Cardiac muscle cell (in vitro differentiated cells and primary cell): ENCODE data around the gene TCERG1. TPM values are rescaled to one million over a fixed set of nuclear protein-coding genes. Genes with fewer than 3 reads are reported as not detected.
"Not testable (repeated sequence)": the region's sequence is repeated elsewhere in the genome, so short reads cannot be mapped to it uniquely, and the experiment has no call there.

Experiments used
- DNase-seq, 2 donors: peaks; one replicate each; pipeline versions ENCODE4 v3.0.0 to v3.0.0-alpha.2; 2010 to 2017; ENCODE audit warnings: low read depth in 1 of 2, low spot score in 1 of 2
- H3K27ac ChIP-seq: fragments of 200-600 bp; sonication (generic); 2 replicates; pipeline ENCODE4 v1.5.1; 2016
- H3K27me3 ChIP-seq: fragments of 200-600 bp; sonication (generic); 2 replicates; pipeline ENCODE4 v1.6.0; 2016; ENCODE audit warnings: control low read depth
- H3K36me3 ChIP-seq: fragments of 200-600 bp; sonication (generic); 2 replicates; pipeline ENCODE4 v1.5.1; 2016; ENCODE audit warnings: control low read depth
- H3K4me1 ChIP-seq: fragments of 200-600 bp; sonication (generic); 2 replicates; pipeline ENCODE4 v1.8.1; 2017; ENCODE audit warnings: low read depth, mild to moderate bottlenecking, mixed run types
- H3K4me3 ChIP-seq: fragments of 200-600 bp; sonication (generic); 2 replicates; pipeline ENCODE4 v1.5.1; 2016; ENCODE audit warnings: mild to moderate bottlenecking
- H3K9me3 ChIP-seq: fragments of 200-600 bp; sonication (generic); 2 replicates; pipeline ENCODE4 v1.5.1; 2017; ENCODE audit warnings: low read depth, mild to moderate bottlenecking, control low read depth
- polyA plus RNA-seq: library from polyadenylated mRNA; unstranded; fragments of >200 nt; fragmentation: Nextera tagmentation; extraction: Ambion mirVana; gene quantifications from 2 replicates; pipeline ENCODE4 v1.2.1, GENCODE V29; 2016
- total RNA-seq: library from RNA; depleted of rRNA; stranded (reverse); fragments of >200 nt; gene quantifications from 2 replicates; pipeline ENCODE4 v1.2.3, GENCODE V29; 2016
- TF ChIP-seq, protein P1 (sequence below): IDR thresholded peaks from 2 replicates; pipeline ENCODE4 v1.5.1; 2012; ENCODE audit warnings: low read depth, mild to moderate bottlenecking, low read length

Gene TCERG1
- total and polyA plus RNA-seq, 2 experiments from 2014 or later: 80.8 to 122 TPM

DNA sequence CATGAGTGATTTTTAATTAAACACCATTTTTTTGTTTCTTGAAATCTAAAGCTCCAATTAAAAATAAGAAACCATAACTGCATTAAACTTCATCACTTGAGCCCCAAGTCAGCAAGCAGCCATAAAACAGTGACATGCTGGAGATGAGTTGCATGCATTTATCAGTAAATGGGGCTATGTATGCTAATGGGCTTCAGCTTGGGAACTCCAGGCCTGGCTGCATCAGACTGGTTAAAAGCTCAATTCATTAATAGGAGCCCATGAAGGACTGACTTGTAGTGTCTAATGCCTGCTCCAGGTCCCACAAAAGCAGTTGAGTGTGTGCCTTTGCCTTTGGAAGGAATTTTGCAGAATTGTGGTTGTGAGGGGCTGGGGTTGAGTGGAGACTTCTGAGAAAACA, 102.5 kb downstream of the TCERG1 start:
- H3K36me3 ChIP-seq: no peaks in the 10 kb centered on the region
- H3K9me3 ChIP-seq: no peaks in the 10 kb centered on the region
- no peak for DNase-seq
- H3K4me3 ChIP-seq: no peak overlapping the region
- H3K4me1 ChIP-seq: no peaks in the 10 kb centered on the region
- no peak overlapping the region for H3K27ac ChIP-seq
- no peaks in the 10 kb centered on the region for H3K27me3 ChIP-seq
- TF ChIP-seq, protein P1, sequence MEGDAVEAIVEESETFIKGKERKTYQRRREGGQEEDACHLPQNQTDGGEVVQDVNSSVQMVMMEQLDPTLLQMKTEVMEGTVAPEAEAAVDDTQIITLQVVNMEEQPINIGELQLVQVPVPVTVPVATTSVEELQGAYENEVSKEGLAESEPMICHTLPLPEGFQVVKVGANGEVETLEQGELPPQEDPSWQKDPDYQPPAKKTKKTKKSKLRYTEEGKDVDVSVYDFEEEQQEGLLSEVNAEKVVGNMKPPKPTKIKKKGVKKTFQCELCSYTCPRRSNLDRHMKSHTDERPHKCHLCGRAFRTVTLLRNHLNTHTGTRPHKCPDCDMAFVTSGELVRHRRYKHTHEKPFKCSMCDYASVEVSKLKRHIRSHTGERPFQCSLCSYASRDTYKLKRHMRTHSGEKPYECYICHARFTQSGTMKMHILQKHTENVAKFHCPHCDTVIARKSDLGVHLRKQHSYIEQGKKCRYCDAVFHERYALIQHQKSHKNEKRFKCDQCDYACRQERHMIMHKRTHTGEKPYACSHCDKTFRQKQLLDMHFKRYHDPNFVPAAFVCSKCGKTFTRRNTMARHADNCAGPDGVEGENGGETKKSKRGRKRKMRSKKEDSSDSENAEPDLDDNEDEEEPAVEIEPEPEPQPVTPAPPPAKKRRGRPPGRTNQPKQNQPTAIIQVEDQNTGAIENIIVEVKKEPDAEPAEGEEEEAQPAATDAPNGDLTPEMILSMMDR: no peak

DNA sequence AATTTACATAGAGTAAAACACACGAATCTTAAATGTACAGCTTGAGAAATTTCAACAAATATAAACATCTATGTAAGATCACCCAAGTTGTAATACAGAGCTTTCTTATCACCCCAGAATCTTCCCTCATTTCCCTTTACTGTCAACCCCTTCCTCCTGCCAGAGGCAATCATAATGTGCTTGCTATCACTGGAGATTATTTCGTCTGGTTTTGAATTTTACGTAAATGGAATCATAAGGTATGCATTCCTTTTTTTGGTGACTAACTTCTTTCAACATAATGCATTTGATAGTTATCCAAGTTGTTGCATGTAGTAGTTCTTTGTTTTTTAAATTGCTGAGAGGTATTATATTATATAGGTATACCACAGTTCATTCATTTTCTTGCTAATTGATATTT, 106.3 kb downstream of the TCERG1 start:
- TF ChIP-seq, protein P1: no peak
- no peak overlapping the region for H3K27ac ChIP-seq

DNA sequence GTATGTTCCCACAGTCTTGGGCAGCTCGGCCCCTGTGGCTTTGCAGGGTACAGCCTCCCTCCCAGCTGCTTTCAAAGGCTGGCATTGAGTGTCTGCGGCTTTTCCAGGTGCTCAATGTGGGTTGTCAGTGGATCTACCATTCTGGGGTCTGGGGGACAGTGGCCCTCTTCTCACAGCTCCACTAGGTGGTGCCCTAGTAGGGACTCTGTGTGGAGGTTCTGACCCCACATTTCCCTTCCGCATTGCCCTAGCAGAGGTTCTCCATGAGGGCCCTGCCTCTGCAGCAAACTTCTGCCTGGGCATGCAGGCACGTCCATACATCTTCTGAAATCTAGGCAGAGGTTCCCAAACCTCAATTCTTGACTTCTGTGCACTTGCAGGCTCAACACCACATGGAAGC, 109.8 kb downstream of the TCERG1 start:
- not testable (repeated sequence) for H3K27me3 ChIP-seq, H3K4me3 ChIP-seq, H3K4me1 ChIP-seq, H3K9me3 ChIP-seq, H3K36me3 ChIP-seq, H3K27ac ChIP-seq, DNase-seq

More for the DNA sequence above, 106.3 kb downstream of the TCERG1 start:
- DNase-seq: peak in 1 of 2 donors; percentile 10
- Histone ChIP-seq H3K4me1 (no peaks in the 10 kb centered on the region), H3K4me3 (no peak overlapping the region), H3K27me3 (no peaks in the 10 kb centered on the region), H3K9me3 (no peaks in the 10 kb centered on the region), H3K36me3 (no peaks in the 10 kb centered on the region)

DNA sequence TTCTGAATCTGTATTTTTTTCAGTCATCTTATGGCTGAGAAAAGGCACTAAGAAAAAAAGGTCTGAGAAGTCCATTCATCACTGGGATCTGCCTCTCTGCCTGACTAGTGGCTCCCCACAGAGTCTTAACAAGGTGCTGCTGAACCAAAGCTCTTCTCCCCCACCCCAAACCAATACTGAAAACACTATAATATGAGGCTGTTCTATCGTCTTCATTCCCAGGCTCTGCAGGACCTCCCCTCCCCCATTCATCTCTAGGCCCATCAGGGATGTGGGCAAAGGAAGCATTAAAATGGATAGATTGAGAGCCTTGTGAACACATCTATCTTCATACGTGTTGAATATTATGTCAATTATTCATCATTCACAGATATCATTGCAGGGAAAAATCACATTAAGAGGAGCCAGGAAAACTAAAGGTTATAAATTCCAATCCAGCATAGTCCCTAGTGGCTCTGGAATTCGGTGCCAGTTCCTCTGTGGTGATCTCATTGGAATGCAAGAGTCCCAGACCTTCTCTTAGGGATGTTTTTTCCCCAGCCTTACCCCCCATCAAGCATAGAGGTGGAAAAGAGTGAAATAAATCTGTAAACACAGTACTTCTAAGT, 113.2 kb downstream of the TCERG1 start:
- H3K27ac ChIP-seq: no peak overlapping the region
- H3K4me1 ChIP-seq: peaks cover 9% of the 10 kb centered on the region
- no peaks in the 10 kb centered on the region for H3K36me3 ChIP-seq
- TF ChIP-seq, protein P1: no peak
- no peak overlapping the region for H3K4me3 ChIP-seq
- DNase-seq: peak; percentile 29 to 31
- no peaks in the 10 kb centered on the region for H3K27me3 ChIP-seq
- H3K9me3 ChIP-seq: no peaks in the 10 kb centered on the region

Other genes starting within 250 kb of the TCERG1 start
- gene RBM27, start 243.7 kb upstream of the TCERG1 start, total RNA-seq: 13.8 and 23.6 TPM in 2 replicates
- 3.4 and 5.8 TPM in 2 replicates for gene RBM27, start 243.7 kb upstream of the TCERG1 start, polyA plus RNA-seq
- gene POU4F3, start 108.5 kb upstream of the TCERG1 start, total RNA-seq: 0.15 and 0.32 TPM in 2 replicates
- gene POU4F3, start 108.5 kb upstream of the TCERG1 start, polyA plus RNA-seq: not detected in 2 replicates
- gene GPR151, start 68.9 kb downstream of the TCERG1 start, total RNA-seq: not detected in 2 replicates
- not detected in 2 replicates for gene GPR151, start 68.9 kb downstream of the TCERG1 start, polyA plus RNA-seq